B cell (primary cell): ENCODE measurements around the gene CSF1.

Experiments used
- CTCF ChIP-seq: fragments of 200-600 bp; IDR thresholded peaks from one replicate; pipeline ENCODE4 v1.8.0; 2022; ENCODE audit warnings: antibody characterized with exemption, mild to moderate bottlenecking
- EZH2 ChIP-seq: IDR thresholded peaks from 2 replicates; pipeline ENCODE4 v1.6.1; 2012; ENCODE audit warnings: borderline replicate concordance, low read depth, mild to moderate bottlenecking, moderate library complexity, low read length; ENCODE audit not compliant: insufficient read depth, poor library complexity, severe bottlenecking

- no peak for TF ChIP-seq CTCF
- TF ChIP-seq EZH2 = no peak
These were observed 68.9 kb downstream of the CSF1 start for GRCh38 chr1:109979489-109980091.
